ENCODE measurements around the gene CHTOP.
"Not testable (repeated sequence)": the region's sequence is repeated elsewhere in the genome, so short reads cannot be mapped to it uniquely, and the experiment has no call there.

CHTOP gene

DNA sequence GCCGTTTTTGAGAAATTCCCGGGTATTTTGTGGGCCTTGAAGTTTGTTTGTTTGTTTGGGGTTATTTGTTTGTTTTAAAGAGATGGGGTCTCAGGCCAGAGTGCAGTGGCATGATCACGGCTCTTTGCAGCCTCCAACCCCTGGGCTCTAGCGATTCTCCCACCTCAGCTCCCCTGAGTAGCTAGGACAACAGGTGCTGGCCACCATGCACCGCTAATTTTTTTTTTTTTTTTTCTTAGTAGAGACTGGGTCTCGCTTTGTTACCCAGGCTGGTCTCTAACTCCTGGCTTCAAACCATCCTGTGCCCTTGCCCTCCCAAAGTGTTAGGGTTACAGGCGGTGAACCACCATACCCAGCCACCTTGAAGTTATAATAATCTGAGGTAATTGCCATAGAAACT lies 2.0 kb downstream of the CHTOP start:
- no peak for DNase-seq (ENCODE audit: low read depth)

DNA sequence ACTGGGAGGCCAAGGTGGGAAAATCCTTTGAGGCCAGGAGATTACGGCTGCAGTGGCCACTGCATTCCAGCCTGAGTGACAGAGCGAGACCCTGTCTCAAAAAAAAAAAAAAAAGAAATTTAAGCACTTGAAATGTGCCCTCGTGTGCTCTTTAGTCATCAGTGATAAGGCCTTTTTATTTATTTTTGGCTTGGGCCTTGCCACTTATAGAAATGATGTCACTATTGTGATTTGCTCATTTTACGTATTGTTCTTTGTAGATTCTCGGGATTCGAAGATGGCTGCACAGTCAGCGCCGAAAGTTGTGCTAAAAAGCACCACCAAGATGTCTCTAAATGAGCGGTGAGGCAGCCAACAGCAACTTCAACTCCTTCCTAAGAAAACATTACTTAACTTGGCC lies 2.4 kb downstream of the CHTOP start:
- DNase-seq (ENCODE audit: low read depth), result no peak

DNA sequence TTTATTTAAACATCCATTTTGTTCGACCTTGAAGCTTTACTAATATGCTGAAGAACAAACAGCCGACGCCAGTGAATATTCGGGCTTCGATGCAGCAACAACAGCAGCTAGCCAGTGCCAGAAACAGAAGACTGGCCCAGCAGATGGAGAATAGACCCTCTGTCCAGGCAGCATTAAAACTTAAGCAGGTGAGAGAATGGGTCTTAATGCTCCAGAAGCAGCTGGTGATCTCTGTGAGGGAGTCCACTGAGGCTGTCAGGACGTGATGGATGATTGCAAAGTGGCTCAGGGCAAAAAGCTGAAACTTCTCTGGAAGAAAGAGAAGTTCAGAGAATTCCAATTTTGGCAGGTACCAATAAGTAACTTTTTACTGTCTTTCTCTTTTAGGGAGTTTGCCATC lies 4.4 kb downstream of the CHTOP start:
- DNase-seq (ENCODE audit: low read depth), result no peak

- no peak for DNase-seq (ENCODE audit: low read depth)
Observed at GRCh38 chr1:153639280-153639679, 5.4 kb downstream of the CHTOP start.

GRCh38 chr1:153640213-153640612 lies 6.3 kb downstream of the CHTOP start:
- DNase-seq (ENCODE audit: low read depth), result not testable (repeated sequence)

DNA sequence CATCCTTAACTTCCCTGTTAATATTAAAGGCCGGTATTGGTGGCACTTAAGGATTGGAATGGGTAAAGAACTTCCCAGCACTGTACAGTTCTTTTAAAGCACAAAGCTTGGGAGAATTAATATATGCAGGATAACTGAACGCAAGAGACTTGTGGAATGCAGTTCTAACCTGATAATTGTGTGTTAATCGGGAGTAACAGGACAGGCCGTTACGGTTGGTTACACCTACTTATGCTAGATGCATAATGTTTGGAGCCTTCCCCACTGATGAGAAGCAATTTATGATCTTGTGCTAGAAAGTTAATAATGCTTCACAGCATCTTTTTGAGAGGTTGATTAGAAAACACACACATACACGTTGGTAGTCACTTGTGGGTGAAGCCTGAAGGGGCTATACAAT lies 7.0 kb downstream of the CHTOP start:
- no peak for DNase-seq (ENCODE audit: low read depth)

- no peak for DNase-seq (ENCODE audit: low read depth)
Observed at GRCh38 chr1:153642161-153642560, 8.3 kb downstream of the CHTOP start.

DNA sequence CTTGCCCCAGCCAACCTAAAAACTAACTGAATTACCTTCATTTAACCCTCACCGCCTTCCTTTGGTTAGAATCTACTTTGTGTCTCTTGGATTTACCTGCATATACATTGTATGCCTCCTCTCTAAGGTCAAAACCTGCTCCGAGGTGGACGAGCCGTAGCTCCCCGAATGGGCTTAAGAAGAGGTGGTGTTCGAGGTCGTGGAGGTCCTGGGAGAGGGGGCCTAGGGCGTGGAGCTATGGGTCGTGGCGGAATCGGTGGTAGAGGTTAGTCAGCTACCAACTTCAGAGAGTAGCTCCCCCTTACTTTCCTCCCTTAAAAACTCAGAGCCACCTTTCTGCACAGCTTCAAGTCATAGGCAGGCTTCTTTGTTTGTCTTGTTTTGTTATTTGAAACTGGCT lies 9.2 kb downstream of the CHTOP start:
- no peak for DNase-seq (ENCODE audit: low read depth)

DNA sequence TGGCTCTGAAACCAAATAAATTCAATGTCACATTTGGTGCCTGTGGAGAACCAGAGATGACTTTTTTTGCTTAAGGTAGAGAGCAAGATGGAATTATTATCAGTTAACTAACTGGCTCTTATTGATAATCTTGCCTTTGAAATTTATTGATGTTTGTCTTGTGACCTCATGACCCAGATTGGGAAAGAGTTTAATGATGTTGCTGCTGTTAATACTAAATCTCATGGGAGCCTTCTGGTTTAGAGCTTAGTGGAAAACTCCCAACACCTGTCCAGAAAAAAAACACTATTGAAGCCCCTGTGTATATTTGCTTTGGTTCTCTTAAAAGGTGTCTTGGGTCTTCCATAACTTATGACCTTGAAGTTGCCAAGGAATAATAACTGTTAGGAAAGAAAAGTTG lies 9.9 kb downstream of the CHTOP start:
- no peak for DNase-seq (ENCODE audit: low read depth)

DNA sequence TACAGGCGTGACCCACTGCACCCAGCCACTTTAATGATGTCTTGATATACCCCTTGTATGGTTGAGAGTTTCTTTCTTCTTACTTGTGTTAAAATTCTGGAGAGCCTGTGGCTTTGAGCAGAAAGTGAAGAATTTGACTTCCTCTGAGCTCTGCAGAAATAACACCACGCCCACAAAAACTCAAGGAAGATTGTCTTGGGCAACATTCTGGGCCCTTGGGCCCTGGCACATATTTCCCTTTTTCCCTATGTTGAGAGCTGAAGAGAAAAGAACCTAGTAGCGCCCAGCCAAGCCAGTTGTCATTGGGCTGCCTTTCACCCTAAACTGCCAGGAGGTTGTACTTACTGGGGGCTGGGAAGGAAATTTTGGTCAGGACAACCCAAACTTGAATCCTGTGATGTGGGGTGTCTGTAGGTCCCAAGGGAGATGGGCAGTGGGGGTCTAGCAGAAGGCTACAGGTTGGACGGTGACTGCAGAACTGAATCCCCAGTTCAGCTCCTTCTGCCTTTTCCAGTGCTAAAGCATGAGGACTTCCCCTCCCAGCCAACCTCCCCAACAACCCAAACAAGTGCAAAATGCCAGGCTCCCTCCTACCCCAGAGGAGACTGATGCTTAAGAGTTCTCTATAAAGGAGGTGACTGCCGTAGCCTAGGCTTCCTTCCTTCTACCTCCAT lies 12.9 kb downstream of the CHTOP start:
- no peak for DNase-seq (ENCODE audit: low read depth)

DNA sequence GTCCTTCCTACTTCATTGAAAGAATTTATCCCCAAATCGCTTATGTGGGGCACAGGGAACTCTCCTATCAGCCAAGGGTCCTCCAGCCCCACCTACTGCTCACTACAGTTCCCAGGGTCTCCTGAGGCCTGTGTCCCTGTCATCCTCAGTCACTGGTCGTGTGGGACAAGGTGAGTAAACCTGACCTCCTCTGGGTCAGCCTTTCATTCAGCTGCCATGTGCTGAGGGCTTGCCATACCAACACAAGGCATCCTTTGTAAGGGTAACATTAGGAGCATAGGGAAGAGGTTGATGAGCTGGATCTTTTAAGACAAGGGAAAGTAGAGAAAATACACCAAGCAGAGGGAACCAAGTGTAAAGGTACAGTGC lies 13.5 kb downstream of the CHTOP start:
- DNase-seq (ENCODE audit: low read depth), result no peak

DNA sequence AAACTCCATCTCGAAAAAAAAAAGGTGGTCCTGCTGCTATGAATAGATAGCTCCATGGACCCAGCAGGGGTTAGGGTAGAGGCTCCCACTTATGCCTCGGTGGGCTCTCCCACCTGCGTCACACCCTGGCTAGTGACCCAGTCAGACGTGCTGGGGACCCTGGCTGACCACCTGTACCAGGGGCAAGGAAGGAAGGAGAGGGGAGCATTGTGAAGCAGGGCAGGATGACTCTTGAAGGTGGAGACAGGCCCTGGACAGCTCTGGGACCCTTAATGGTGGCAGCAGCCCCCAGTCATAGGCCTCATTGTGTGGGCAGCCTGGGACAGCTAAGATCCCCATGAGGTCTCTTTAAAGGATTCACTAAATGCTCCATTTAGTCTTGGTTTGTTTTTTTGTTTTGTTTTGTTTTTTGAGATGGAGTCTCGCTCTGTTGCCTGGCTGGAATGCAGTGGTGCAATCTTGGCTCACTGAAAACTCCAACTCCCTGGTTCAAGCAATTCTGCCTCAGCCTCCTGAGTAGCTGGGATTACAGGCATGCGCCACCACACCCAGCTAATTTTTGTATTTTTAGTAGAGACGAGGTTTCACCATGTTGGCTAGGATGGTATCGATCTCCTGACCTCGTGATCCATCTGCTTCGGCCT lies 14.3 kb downstream of the CHTOP start:
- DNase-seq (ENCODE audit: low read depth), result no peak

DNA sequence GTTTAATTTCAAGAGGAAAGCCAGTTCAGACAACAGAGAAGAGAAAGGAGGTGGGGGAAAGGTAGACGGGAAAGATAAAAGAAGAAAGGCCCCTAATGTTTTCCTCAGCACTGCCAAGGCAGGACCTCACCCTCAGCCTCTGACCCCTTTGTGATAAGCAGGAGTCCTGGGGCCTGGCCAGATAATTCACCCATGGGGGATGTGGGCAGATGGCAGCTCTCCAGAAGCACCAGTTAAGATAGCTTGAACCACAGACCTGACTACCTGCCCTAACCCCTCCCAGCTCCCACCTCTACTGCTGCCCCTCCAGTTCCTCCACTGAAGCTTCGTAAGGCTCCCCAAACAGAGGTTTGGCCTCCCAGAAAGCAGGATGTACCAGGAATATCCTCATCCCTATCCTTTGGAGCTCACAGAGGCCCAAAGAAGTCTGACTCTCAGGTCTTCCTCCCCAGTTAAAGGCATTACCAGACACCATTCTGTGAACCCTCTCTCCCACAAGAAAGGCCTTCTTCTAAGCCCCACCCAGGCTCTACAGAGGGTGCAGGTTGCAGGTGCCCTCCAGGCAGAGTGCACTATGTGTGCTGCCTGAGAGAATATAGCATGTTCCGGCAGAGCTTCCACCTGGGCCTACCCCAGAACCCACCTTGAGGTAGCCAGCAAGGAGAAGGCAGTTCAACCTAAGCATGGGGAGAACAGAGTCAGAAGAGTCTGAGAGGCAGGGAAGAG lies 15.4 kb downstream of the CHTOP start:
- DNase-seq (ENCODE audit: low read depth), result no peak

GRCh38 chr1:153649863-153650235 lies 16.0 kb downstream of the CHTOP start:
- no peak for DNase-seq (ENCODE audit: low read depth)

- DNase-seq (ENCODE audit: low read depth), result no peak
Observed at GRCh38 chr1:153651771-153652170, 17.9 kb downstream of the CHTOP start.

DNA sequence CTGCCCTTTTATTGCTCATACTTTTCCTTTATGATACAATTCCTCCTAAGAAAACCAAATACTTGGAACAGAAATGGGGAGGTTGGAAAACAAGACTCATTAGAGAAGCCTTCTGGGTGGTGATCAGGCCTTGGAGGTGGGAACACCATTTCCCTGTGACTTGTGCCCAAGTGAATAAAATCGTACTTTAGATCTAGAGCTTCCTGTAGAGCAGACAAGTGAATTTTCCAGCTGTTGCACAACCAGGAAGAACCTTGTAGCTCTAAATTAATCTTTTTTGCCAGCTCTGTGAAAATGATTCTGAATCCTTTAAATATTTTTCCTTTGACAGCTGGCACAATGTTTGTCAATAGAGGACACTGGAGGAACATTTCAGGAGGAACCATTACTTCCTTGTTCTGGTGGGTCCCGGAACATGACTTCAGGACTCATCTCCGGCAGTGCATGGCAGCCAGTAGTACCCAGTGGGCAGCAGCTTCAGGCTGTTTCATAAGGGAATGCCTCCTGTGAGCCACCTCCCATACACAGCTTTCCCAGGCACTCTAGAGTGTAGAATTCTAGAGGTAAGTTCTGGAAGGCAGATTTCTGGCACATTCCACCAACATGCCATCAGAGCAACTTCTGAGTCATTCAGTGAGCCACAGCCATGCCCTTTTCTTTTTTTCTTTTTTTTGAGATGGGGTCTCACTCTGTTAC lies 19.1 kb downstream of the CHTOP start:
- DNase-seq (ENCODE audit: low read depth), result no peak

DNA sequence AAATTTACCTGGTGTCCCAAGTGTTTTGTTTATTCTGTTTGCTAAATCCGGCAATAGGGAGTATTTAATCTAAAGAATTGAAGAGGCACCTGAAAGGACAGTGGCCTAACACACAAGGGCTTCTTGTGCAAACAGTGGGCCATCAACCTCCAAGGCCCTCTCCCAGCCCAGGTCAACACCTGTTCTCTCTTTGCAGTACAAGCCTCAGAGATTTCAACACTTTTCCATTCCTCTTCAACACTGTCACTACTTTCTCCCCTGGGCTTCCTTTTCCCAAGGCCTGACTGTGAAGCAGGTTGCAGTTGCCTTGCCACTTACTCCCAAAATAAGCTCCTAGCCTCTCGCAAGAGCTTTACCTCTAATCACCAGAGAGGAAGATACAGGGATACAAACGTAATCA lies 21.5 kb downstream of the CHTOP start:
- no peak for DNase-seq (ENCODE audit: low read depth)

DNA sequence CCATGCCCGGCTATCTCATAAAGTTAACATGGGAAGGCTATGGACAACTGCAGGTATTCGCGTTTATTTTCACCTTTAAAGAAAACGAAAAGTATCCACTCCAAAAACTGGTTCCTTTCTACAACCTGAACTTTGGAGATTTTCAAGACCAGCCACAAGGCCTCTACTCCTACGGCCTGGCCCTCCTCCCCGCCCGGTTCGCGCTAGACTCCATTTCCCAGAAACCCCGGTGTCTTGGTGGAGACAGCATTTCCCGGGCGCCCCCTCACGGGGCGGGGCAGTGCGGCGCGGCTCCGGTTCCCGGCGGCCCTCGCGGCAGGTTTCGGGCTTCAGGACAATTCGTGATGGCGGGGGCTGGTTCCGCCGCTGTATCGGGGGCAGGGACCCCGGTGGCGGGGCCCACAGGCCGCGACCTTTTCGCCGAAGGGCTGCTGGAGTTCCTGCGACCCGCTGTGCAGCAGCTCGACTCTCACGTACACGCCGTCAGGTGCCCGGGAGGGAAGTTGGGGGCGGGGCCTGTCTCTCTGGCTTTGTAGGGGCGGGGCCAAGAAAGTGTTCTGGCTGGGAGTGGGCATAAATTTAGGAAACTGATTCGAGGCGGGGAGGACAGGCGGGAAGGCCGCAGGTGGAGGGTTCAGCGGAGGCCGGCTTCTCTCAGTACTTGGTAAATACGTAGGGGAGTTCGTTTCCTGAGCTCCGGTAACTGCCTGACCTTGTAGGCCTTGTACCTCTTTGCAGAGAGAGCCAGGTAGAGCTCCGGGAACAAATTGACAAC lies 24.7 kb downstream of the CHTOP start, which contains the start of gene SNAPIN:
TSS of gene SNAPIN (plus strand) at position 304 of the 775 bp plus-strand sequence. CDS start at position 345, 41 bp downstream.
- DNase-seq (ENCODE audit: low read depth), result peak; percentile 91

- no peak for DNase-seq (ENCODE audit: low read depth)
Observed at GRCh38 chr1:153659175-153659534, 25.3 kb downstream of the CHTOP start.

DNA sequence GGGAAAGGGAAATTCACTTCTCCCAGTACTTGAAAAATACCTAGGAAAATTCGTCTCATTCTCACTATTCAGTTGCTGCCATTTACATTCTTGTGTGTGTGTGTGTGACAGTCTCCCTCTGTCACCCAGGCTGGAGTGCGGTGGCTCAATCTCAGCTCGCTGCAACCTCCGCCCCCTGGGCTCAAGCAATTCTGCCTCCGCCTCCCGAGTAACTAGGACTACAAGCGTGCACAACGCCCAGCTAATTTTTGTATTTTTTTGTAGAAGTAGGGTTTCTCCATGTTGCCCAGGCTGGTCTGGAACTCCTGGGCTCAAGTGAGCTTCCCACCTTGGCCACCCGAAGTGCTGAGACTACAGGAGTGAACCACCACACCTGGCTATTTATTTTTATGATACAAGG lies 25.8 kb downstream of the CHTOP start:
- no peak for DNase-seq (ENCODE audit: low read depth)

- DNase-seq (ENCODE audit: low read depth), result no peak
Observed at GRCh38 chr1:153661111-153661708, 27.3 kb downstream of the CHTOP start.

DNA sequence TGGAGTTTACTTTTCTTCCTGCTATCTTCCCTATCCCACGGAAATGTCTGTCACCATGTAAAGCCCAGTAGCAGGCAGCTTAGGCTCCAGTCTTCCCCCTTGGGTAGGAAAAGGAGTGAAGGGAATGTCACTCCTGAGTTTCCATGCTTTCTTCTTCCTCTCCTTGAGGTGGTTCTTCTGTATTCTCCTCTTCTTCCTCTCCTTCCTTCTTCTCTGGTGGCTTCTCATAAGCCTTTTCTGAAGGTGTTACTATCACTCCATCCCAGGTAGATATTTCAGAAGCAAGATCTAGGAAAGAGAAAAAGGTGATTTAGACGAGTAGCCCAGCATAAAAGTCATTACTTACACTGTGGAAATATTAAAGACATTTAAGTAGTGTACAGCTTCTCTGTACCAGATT lies 28.4 kb downstream of the CHTOP start:
- DNase-seq (ENCODE audit: low read depth), result no peak
